ENCODE measurements around the gene ARRB2. TPM values are rescaled to one million over a fixed set of nuclear protein-coding genes. Genes with fewer than 3 reads are reported as not detected.

The ARRB2 gene
- total RNA-seq, 2 experiments from 2014 or later: 163 to 176 TPM

DNA sequence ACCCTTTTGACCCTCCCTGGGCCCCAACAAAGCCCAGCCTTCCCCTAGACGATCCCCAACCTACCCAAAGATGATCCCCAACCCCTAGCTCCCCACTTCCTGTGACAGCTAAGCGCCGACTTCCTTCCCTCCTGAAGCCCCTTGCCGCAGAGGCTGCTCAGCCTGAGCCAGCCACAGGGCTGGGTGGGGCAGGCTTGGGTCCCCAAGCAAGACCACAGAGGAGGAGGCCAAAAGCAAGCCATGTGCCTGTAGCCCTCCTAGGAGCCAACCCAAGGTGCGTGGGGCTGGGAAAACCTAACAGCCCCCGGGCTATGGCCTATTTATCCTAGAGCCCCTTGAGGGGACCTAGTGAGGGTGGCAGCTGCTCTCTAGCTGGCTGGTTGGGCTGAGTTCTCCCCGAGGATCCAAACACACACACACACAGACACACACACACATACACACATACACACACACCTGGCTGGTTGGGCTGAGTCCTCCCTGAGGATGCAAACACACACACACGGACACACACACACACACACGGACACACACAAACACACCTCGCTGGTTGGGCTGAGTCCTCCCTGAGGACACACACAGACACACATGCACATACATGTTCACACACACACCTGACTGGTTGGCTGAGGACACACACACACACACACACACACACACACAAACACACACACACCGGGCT lies 4.8 kb downstream of the ARRB2 start:
- Mint-ChIP-seq H3K27ac (peak overlapping the region; percentile 86), H3K36me3 (ENCODE audit: low read depth) (peaks cover 53% of the 10 kb centered on the region), H3K9me3 (no peaks in the 10 kb centered on the region), H3K27me3 (no peaks in the 10 kb centered on the region), H3K4me3 (peak overlapping the region; percentile 68), H3K4me1 (ENCODE audit: low read depth) (peaks cover 40% of the 10 kb centered on the region)
- peak; percentile 67 for DNase-seq
- POLR2A ChIA-PET: interaction anchor here (0.6 to 1.5 kb wide), 4 partner anchors 11 to 59 kb away, joined by 3 to 5 read pairs (median 4); no protein-coding TSS in a partner anchor
- peak; percentile 5 for ATAC-seq
- no peak for TF ChIP-seq CTCF (IDR thresholded peaks at IDR 0.05)
- CTCF ChIA-PET: interaction anchor here (1.2 to 1.3 kb wide), 2 partner anchors 75 to 294 kb away, joined by 3 to 5 read pairs; no protein-coding TSS in a partner anchor
- intact Hi-C loops (cut with micrococcal nuclease): no loop called here

- Mint-ChIP-seq H3K27ac (peak overlapping the region; percentile 86), H3K27me3 (no peaks in the 10 kb centered on the region), H3K9me3 (no peaks in the 10 kb centered on the region), H3K4me1 (ENCODE audit: low read depth) (peaks cover 40% of the 10 kb centered on the region), H3K36me3 (ENCODE audit: low read depth) (peaks cover 58% of the 10 kb centered on the region), H3K4me3 (peak overlapping the region; percentile 68)
- no peak for ATAC-seq
- POLR2A ChIA-PET: interaction anchor here (0.5 to 1.5 kb wide), 4 partner anchors 10 to 243 kb away, joined by 3 to 5 read pairs (median 3); no protein-coding TSS in a partner anchor
- CTCF ChIA-PET: interaction anchor here (1.2 kb wide), 1 partner anchor 295 kb away, joined by 3 read pairs; no protein-coding TSS in a partner anchor
- no peak for TF ChIP-seq CTCF (IDR thresholded peaks at IDR 0.05)
- DNase-seq: no peak
- intact Hi-C loops (cut with micrococcal nuclease): no loop called here
These were observed 5.6 kb downstream of the ARRB2 start for GRCh38 chr17:4716081-4716480.

DNA sequence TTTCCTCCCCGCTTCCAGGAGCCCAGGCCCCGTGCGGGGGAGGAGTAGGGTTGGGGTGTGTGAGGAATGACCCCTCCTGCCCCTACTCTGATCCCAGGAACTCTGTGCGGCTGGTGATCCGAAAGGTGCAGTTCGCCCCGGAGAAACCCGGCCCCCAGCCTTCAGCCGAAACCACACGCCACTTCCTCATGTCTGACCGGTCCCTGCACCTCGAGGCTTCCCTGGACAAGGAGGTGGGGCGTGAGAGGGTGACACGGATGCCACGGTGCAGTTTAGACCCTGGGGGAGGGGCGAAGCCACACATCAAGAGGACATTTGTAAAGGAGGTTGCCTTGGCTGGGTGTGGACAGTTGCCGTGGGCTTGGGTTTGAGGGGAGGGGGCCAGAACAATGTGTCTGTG lies 7.4 kb downstream of the ARRB2 start:
- no peak for TF ChIP-seq CTCF (IDR thresholded peaks at IDR 0.05)
- intact Hi-C loops (cut with micrococcal nuclease): no loop called here
- CTCF ChIA-PET: no interaction called here
- no peaks in the 10 kb centered on the region for H3K9me3 Mint-ChIP-seq
- no peaks in the 10 kb centered on the region for H3K27me3 Mint-ChIP-seq
- H3K4me1 Mint-ChIP-seq (ENCODE audit: low read depth): peaks cover 30% of the 10 kb centered on the region
- peak overlapping the region; percentile 38 for H3K27ac Mint-ChIP-seq
- POLR2A ChIA-PET: interaction anchor here (1.3 to 1.9 kb wide), 2 partner anchors 11 to 14 kb away, joined by 3 to 4 read pairs; partner anchors contain the start of gene MED11
- H3K4me3 Mint-ChIP-seq: no peak overlapping the region
- ATAC-seq: no peak
- H3K36me3 Mint-ChIP-seq (ENCODE audit: low read depth): peaks cover 46% of the 10 kb centered on the region
- no peak for DNase-seq

- ATAC-seq: no peak
- ChIA-PET CTCF (no interaction called here), POLR2A (interaction anchor here (0.6 to 1.9 kb wide), 3 partner anchors 9 to 14 kb away, joined by 3 to 4 read pairs (median 3); partner anchors contain the start of genes MED11 and PELP1)
- no peak for DNase-seq
- Mint-ChIP-seq H3K4me3 (no peak overlapping the region), H3K36me3 (ENCODE audit: low read depth) (peaks cover 46% of the 10 kb centered on the region), H3K4me1 (ENCODE audit: low read depth) (peaks cover 30% of the 10 kb centered on the region), H3K27me3 (no peaks in the 10 kb centered on the region), H3K27ac (peak overlapping the region; percentile 8), H3K9me3 (no peaks in the 10 kb centered on the region)
- intact Hi-C loops (cut with micrococcal nuclease): no loop called here
- no peak for TF ChIP-seq CTCF (IDR thresholded peaks at IDR 0.05)
These were observed 7.8 kb downstream of the ARRB2 start for GRCh38 chr17:4718276-4718675.

GRCh38 chr17:4719146-4719545 lies 8.7 kb downstream of the ARRB2 start:
- no peaks in the 10 kb centered on the region for H3K27me3 Mint-ChIP-seq
- ChIA-PET CTCF (no interaction called here), POLR2A (interaction anchor here (1.0 to 3.0 kb wide), 3 partner anchors 8 to 12 kb away, joined by 3 to 17 read pairs (median 4); partner anchors contain the start of genes ARRB2 and MED11)
- no peak overlapping the region for H3K27ac Mint-ChIP-seq
- H3K4me1 Mint-ChIP-seq (ENCODE audit: low read depth): peaks cover 26% of the 10 kb centered on the region
- H3K4me3 Mint-ChIP-seq: no peak overlapping the region
- DNase-seq (no peak), ATAC-seq (no peak)
- intact Hi-C loops (cut with micrococcal nuclease): no loop called here
- H3K9me3 Mint-ChIP-seq: no peaks in the 10 kb centered on the region
- H3K36me3 Mint-ChIP-seq (ENCODE audit: low read depth): peaks cover 45% of the 10 kb centered on the region
- TF ChIP-seq CTCF (IDR thresholded peaks at IDR 0.05): no peak
